Endothelial cell of umbilical vein (primary cell): Measurements from ENCODE around the gene SLC6A7. TPM values are rescaled to one million over a fixed set of nuclear protein-coding genes. Genes with fewer than 3 reads are reported as not detected.

Experiments
- BruUV-seq: library from RNA; stranded (reverse); fragments of 400-500 nt; replicated peaks from 2 replicates; lab custom pipeline; 2021; lab: Mats Ljungman, UMichigan
- CTCF ChIA-PET: fragments of 300-600, 350-600 bp; sonication (Branson Sonifier 250); formaldehyde crosslinking; loops from one replicate; lab custom pipeline; 2021; ENCODE audit warnings: antibody characterized with exemption, inconsistent platforms; lab: Charles Lee
- POLR2A ChIA-PET: fragments of 300-600, 350-600 bp; sonication (Branson Sonifier 250); formaldehyde crosslinking; loops from one replicate; lab custom pipeline; 2021; ENCODE audit warnings: antibody characterized with exemption, inconsistent platforms; lab: Charles Lee
- DNase-seq: peaks from one replicate; pipeline ENCODE4 v3.0.0-alpha.2; 2011; ENCODE audit warnings: low read depth, low spot score
- FAIRE-seq: peaks from 2 replicates; lab custom pipeline; 2011; peaks lifted over from hg19 to GRCh38; lab: Jason Lieb, UNC
- H2AFZ ChIP-seq: 2 replicates; pipeline ENCODE4 v1.6.0; 2012; ENCODE audit warnings: low read depth, low read length, control low read depth, inconsistent platforms
- H3K27ac ChIP-seq: 2 replicates; pipeline ENCODE4 v1.5.1; 2011; ENCODE audit warnings: low read depth, mild to moderate bottlenecking, control low read depth, low read length, moderate library complexity; ENCODE audit not compliant: insufficient read depth
- H3K27me3 ChIP-seq, 2 experiments: 2 replicates each; pipeline versions ENCODE4 v1.6.0 to v1.6.1; 2011; ENCODE audit warnings: low read length in 2 of 2, mixed read lengths in 1 of 2; ENCODE audit not compliant: control insufficient read depth in 2 of 2, insufficient read depth in 2 of 2
- H3K36me3 ChIP-seq, 2 experiments: 2 replicates in 1 of 2; 3 replicates in 1 of 2; pipeline ENCODE4 v1.5.1; 2011; ENCODE audit warnings: low read length in 2 of 2, mild to moderate bottlenecking in 1 of 2, moderate library complexity in 1 of 2; ENCODE audit not compliant: control insufficient read depth in 2 of 2, insufficient read depth in 2 of 2; ENCODE audit errors: extremely low read depth in 1 of 2
- H3K4me1 ChIP-seq: 3 replicates; pipeline ENCODE4 v1.5.1; 2011; ENCODE audit warnings: mild to moderate bottlenecking, low read length; ENCODE audit not compliant: control insufficient read depth, insufficient read depth; ENCODE audit errors: extremely low read depth
- H3K4me2 ChIP-seq: 2 replicates; pipeline ENCODE4 v1.6.1; 2011; ENCODE audit warnings: low read length, control low read depth, mixed read lengths; ENCODE audit not compliant: insufficient read depth
- H3K4me3 ChIP-seq, 3 experiments: fragments of 200-600 bp in 1 of 3; sonication (generic), shearing (Covaris generic) in 1 of 3; replicated peaks in 1 of 3; 2 replicates each; pipeline ENCODE4 v1.5.1; 2011 to 2016; ENCODE audit warnings: control low read depth in 3 of 3, low read length in 3 of 3, mild to moderate bottlenecking in 2 of 3, inconsistent platforms in 1 of 3, low read depth in 1 of 3, moderate library complexity in 1 of 3; ENCODE audit not compliant: insufficient read depth in 1 of 3
- H3K79me2 ChIP-seq: 2 replicates; pipeline ENCODE4 v1.6.0; 2012; ENCODE audit warnings: low read length, inconsistent platforms; ENCODE audit not compliant: control insufficient read depth, insufficient read depth
- H3K9ac ChIP-seq: replicated peaks from 2 replicates; pipeline ENCODE3; 2011; ENCODE audit warnings: low read length, control low read depth; ENCODE audit not compliant: insufficient read depth; ENCODE audit errors: extremely low read depth
- H3K9me1 ChIP-seq: replicated peaks from 3 replicates; pipeline ENCODE4 v1.6.0; 2011; ENCODE audit warnings: mild to moderate bottlenecking, low read length; ENCODE audit not compliant: control insufficient read depth, insufficient read depth; ENCODE audit errors: extremely low read depth
- H3K9me3 ChIP-seq: replicated peaks from 2 replicates; pipeline ENCODE4 v1.5.1; 2012; ENCODE audit warnings: low read length, inconsistent platforms; ENCODE audit not compliant: control insufficient read depth, insufficient read depth
- H4K20me1 ChIP-seq: replicated peaks from 2 replicates; pipeline ENCODE3; 2011; ENCODE audit warnings: mild to moderate bottlenecking, low read length; ENCODE audit not compliant: control insufficient read depth, insufficient read depth; ENCODE audit errors: extremely low read depth
- CTCF ChIP-seq, 2 donors: IDR thresholded peaks; 1 replicate in 1 of 2; 2 replicates in 1 of 2; pipeline ENCODE4 v1.5.1; 2011; ENCODE audit warnings: low read length in 2 of 2, mild to moderate bottlenecking in 2 of 2, moderate library complexity in 2 of 2, control low read depth in 1 of 2, inconsistent platforms in 1 of 2, low read depth in 1 of 2; ENCODE audit not compliant: insufficient read depth in 1 of 2; ENCODE audit errors: extremely low read depth in 1 of 2
- EZH2 ChIP-seq: IDR thresholded peaks from 2 replicates; pipeline ENCODE4 v1.6.1; 2012; ENCODE audit warnings: borderline replicate concordance, low read depth, mild to moderate bottlenecking, moderate library complexity, low read length, inconsistent platforms; ENCODE audit not compliant: severe bottlenecking
- FOS ChIP-seq: IDR thresholded peaks from 2 replicates; pipeline ENCODE4 v1.6.1; 2011; ENCODE audit warnings: mild to moderate bottlenecking, low read length, moderate library complexity, borderline replicate concordance; ENCODE audit not compliant: insufficient read depth
- GATA2 ChIP-seq: IDR thresholded peaks from 2 replicates; pipeline ENCODE4 v1.7.0; 2011; ENCODE audit warnings: low read depth, mild to moderate bottlenecking, moderate library complexity, mixed read lengths, low read length; ENCODE audit not compliant: insufficient read length, insufficient read depth
- JUN ChIP-seq: IDR thresholded peaks from 2 replicates; pipeline ENCODE4 v1.6.1; 2011; ENCODE audit warnings: borderline replicate concordance, low read depth; ENCODE audit not compliant: insufficient read length, insufficient read depth
- MAX ChIP-seq: IDR thresholded peaks from 2 replicates; pipeline ENCODE4 v1.6.1; 2011; ENCODE audit not compliant: insufficient read depth, insufficient read length
- MYC ChIP-seq: IDR thresholded peaks from one replicate; pipeline ENCODE4 v1.6.1; 2011; ENCODE audit warnings: mild to moderate bottlenecking, low read depth, low read length
- POLR2A ChIP-seq: IDR thresholded peaks from 2 replicates; pipeline ENCODE4 v1.6.1; 2012; ENCODE audit warnings: low read depth, mild to moderate bottlenecking, control low read depth, low read length
- POLR2AphosphoS5 ChIP-seq: IDR thresholded peaks from 2 replicates; pipeline ENCODE4 v1.6.1; 2012; ENCODE audit warnings: low read depth, mild to moderate bottlenecking, control low read depth, low read length, moderate library complexity; ENCODE audit not compliant: insufficient read depth
- dilution Hi-C: fragments of 300-500 bp; cut with MboI; formaldehyde crosslinking; loops from one replicate; pipeline ENCODE4 v1.15.0; 2019; ENCODE audit warnings: low sequenced_read_pairs; ENCODE audit not compliant: extremely low pct_ligation_motif_present
- intact Hi-C: fragments of 100-400 bp; cut with micrococcal nuclease; formaldehyde crosslinking; loops from one replicate; pipeline ENCODE4 v1.10.0; 2022
- polyA plus RNA-seq, 4 experiments: library from polyadenylated mRNA; depleted of rRNA in 3 of 4; stranded (reverse) in 3 of 4; unstranded in 1 of 4; fragments of >200 nt; gene quantifications; 2 replicates each; pipeline versions ENCODE4 v1.2.1 to v1.2.3, GENCODE V29; 2011 to 2012; ENCODE audit warnings: missing spikeins in 1 of 4
- total RNA-seq: library from RNA; stranded (reverse); gene quantifications from 2 replicates; pipeline ENCODE4 v1.2.3, GENCODE V29; 2021

Gene SLC6A7
- total and polyA plus RNA-seq, 2 donors (not counting 3 experiments of a cell fraction or from before 2014, with no cell fraction given) = not detected

- Histone ChIP-seq H3K36me3 (no peaks in the 10 kb centered on the region), H3K9me1 (no peaks in the 10 kb centered on the region), H3K4me2 (no peak overlapping the region), H3K4me3 (no peak overlapping the region), H3K79me2 (no peaks in the 10 kb centered on the region), H3K4me1 (no peaks in the 10 kb centered on the region), H4K20me1 (no peaks in the 10 kb centered on the region), H3K27me3 (peaks cover 0 to 5% of the 10 kb centered on the region in 2 experiments), H3K9ac (no peak overlapping the region), H3K27ac (no peak overlapping the region), H3K9me3 (no peaks in the 10 kb centered on the region), H2AFZ (no peak overlapping the region)
- CTCF ChIA-PET = interaction anchor here (0.6 to 1.4 kb wide), 5 partner anchors 8 to 66 kb away, joined by 3 to 4 read pairs (median 3); no protein-coding TSS in a partner anchor
- dilution Hi-C loops = no loop called here
- no peak for FAIRE-seq
- DNase-seq = no peak
- intact Hi-C loops = no loop called here
- BruUV-seq = no TSS peak
- TF ChIP-seq POLR2A = no peak
- POLR2A ChIA-PET = no interaction called here
These were observed 55.9 kb downstream of the SLC6A7 start for GRCh38 chr5:150245808-150246207.

GRCh38 chr5:150246429-150246828 is 56.6 kb downstream of the SLC6A7 start:
- CTCF ChIA-PET = interaction anchor here (0.7 to 1.4 kb wide), 5 partner anchors 8 to 124 kb away, joined by 3 to 4 read pairs (median 3); no protein-coding TSS in a partner anchor
- DNase-seq (no peak), FAIRE-seq (no peak)
- Histone ChIP-seq H3K9me1 (no peaks in the 10 kb centered on the region), H3K27me3 (peaks cover 0 to 5% of the 10 kb centered on the region in 2 experiments), H3K27ac (no peak overlapping the region), H3K4me1 (no peaks in the 10 kb centered on the region), H3K9me3 (no peaks in the 10 kb centered on the region), H3K4me2 (no peak overlapping the region), H2AFZ (no peak overlapping the region), H3K79me2 (no peaks in the 10 kb centered on the region), H3K4me3 (no peak overlapping the region), H3K9ac (no peak overlapping the region), H3K36me3 (no peaks in the 10 kb centered on the region), H4K20me1 (no peaks in the 10 kb centered on the region)
- dilution Hi-C loops = no loop called here
- BruUV-seq = no TSS peak
- intact Hi-C loops = no loop called here
- POLR2A ChIA-PET = interaction anchor here (0.6 kb wide), 1 partner anchor 22 kb away, joined by 3 read pairs; no protein-coding TSS in a partner anchor
- no peak for TF ChIP-seq CTCF (IDR thresholded peaks at IDR 0.05; ENCODE audit: extremely low read depth in 1 of 2, insufficient read depth in 1 of 2, low read depth in 1 of 2, low read length in 2 of 2)
- TF ChIP-seq FOS = no peak
- TF ChIP-seq POLR2A = no peak
- TF ChIP-seq GATA2 = no peak
- TF ChIP-seq POLR2AphosphoS5 = no peak
- no peak for TF ChIP-seq JUN
- no peak for TF ChIP-seq MYC
- no peak for TF ChIP-seq EZH2
- TF ChIP-seq MAX = no peak
